Stimulated activated CD8-positive, alpha-beta memory T cell treated with anti-CD3 and anti-CD28 coated beads, Interleukin-15, amount 100 ng/mL, for 4 hours (primary cell): ENCODE results near the gene SNTN.

Experiments used
- DNase-seq, 2 donors: peaks; one replicate each; pipeline ENCODE4 v3.0.0-alpha.2; 2020; ENCODE audit warnings: low read depth in 2 of 2

SNTN gene

GRCh38 chr3:63673111-63673510, 20.6 kb downstream of the SNTN start:
- no peak for DNase-seq

GRCh38 chr3:63674586-63674985, 22.1 kb downstream of the SNTN start:
- no peak for DNase-seq

- DNase-seq: no peak
Observed at GRCh38 chr3:63679186-63679585, 26.7 kb downstream of the SNTN start.

GRCh38 chr3:63684081-63684480, 31.6 kb downstream of the SNTN start:
- DNase-seq: no peak

GRCh38 chr3:63685340-63685739, 32.9 kb downstream of the SNTN start:
- DNase-seq: no peak

GRCh38 chr3:63687278-63688225, 35.1 kb downstream of the SNTN start:
- no peak for DNase-seq

- no peak for DNase-seq
Observed at GRCh38 chr3:63689285-63689684, 36.8 kb downstream of the SNTN start.

- DNase-seq: no peak
Observed at GRCh38 chr3:63693351-63693750, 40.9 kb downstream of the SNTN start.

- no peak for DNase-seq
Observed at GRCh38 chr3:63705092-63705645, 52.7 kb downstream of the SNTN start.

GRCh38 chr3:63706321-63707085, 54.0 kb downstream of the SNTN start:
- DNase-seq: no peak

GRCh38 chr3:63707731-63708130, 55.3 kb downstream of the SNTN start:
- no peak for DNase-seq

GRCh38 chr3:63709576-63709975, 57.1 kb downstream of the SNTN start:
- DNase-seq: no peak
